Measurements from ENCODE around the gene BLTP3B.
"Not testable (repeated sequence)": the region's sequence is repeated elsewhere in the genome, so short reads cannot be mapped to it uniquely, and the experiment has no call there.

The BLTP3B gene

GRCh38 chr12:100185361-100185894 is 42.8 kb upstream of the BLTP3B start:
- peaks cover 2% of the 10 kb centered on the region; the same call in 1 of the 2 replicates for H3K79me2 ChIP-seq (ENCODE audit: insufficient read depth, low read length)
- no peaks in the 10 kb centered on the region for H3K4me1 ChIP-seq (ENCODE audit: insufficient read depth, low read length)
- ATAC-seq (ENCODE audit: insufficient read depth, low read depth) (no peak), DNase-seq (no peak)
- H3K27ac ChIP-seq (ENCODE audit: low read length) = no peak overlapping the region
- no peak overlapping the region for H2AFZ ChIP-seq (ENCODE audit: low read depth, low read length)
- H3K4me2 ChIP-seq (ENCODE audit: insufficient read depth, low read length) = no peak overlapping the region
- H3K4me3 ChIP-seq (ENCODE audit: low read depth in 1 of 2, low read length in 2 of 2) = no peak overlapping the region
- TF ChIP-seq EZH2 (IDR thresholded peaks at IDR 0.05; ENCODE audit: borderline replicate concordance, low read depth, low read length, severe bottlenecking) (no peak), CTCF (IDR thresholded peaks at IDR 0.05; ENCODE audit: borderline replicate concordance, extremely low read depth, low read length, poor library complexity, severe bottlenecking) (no peak)
- no peak overlapping the region for H3K9ac ChIP-seq (ENCODE audit: low read depth, low read length)
- H4K20me1 ChIP-seq (ENCODE audit: insufficient read depth, low read length) = peaks cover 5% of the 10 kb centered on the region; the same call in 1 of the 2 replicates
- H3K27me3 ChIP-seq (ENCODE audit: insufficient read depth, low read length, poor library complexity) = no peaks in the 10 kb centered on the region
- peaks cover 19% of the 10 kb centered on the region for H3K36me3 ChIP-seq (ENCODE audit: insufficient read depth, low read length)
- H3K9me3 ChIP-seq (ENCODE audit: insufficient read depth, low read length, severe bottlenecking) = no peaks in the 10 kb centered on the region

GRCh38 chr12:100184549-100185145 is 42.0 kb upstream of the BLTP3B start:
- DNase-seq (no peak), ATAC-seq (ENCODE audit: insufficient read depth, low read depth) (no peak)
- TF ChIP-seq CTCF (IDR thresholded peaks at IDR 0.05; ENCODE audit: borderline replicate concordance, extremely low read depth, low read length, poor library complexity, severe bottlenecking) (no peak), EZH2 (IDR thresholded peaks at IDR 0.05; ENCODE audit: borderline replicate concordance, low read depth, low read length, severe bottlenecking) (no peak)
- H3K27me3 ChIP-seq (ENCODE audit: insufficient read depth, low read length, poor library complexity) = no peaks in the 10 kb centered on the region
- peaks cover 5% of the 10 kb centered on the region; the same call in 1 of the 2 replicates for H4K20me1 ChIP-seq (ENCODE audit: insufficient read depth, low read length)
- H3K9ac ChIP-seq (ENCODE audit: low read depth, low read length) = no peak overlapping the region
- H3K4me1 ChIP-seq (ENCODE audit: insufficient read depth, low read length) = no peaks in the 10 kb centered on the region
- H3K9me3 ChIP-seq (ENCODE audit: insufficient read depth, low read length, severe bottlenecking) = no peaks in the 10 kb centered on the region
- no peak overlapping the region for H2AFZ ChIP-seq (ENCODE audit: low read depth, low read length)
- no peak overlapping the region for H3K27ac ChIP-seq (ENCODE audit: low read length)
- H3K4me3 ChIP-seq (ENCODE audit: low read depth in 1 of 2, low read length in 2 of 2) = no peak overlapping the region
- no peak overlapping the region for H3K4me2 ChIP-seq (ENCODE audit: insufficient read depth, low read length)
- no peaks in the 10 kb centered on the region for H3K79me2 ChIP-seq (ENCODE audit: insufficient read depth, low read length)
- peaks cover 15% of the 10 kb centered on the region for H3K36me3 ChIP-seq (ENCODE audit: insufficient read depth, low read length)

- Histone ChIP-seq H3K27me3 (ENCODE audit: insufficient read depth, low read length, poor library complexity) (no peaks in the 10 kb centered on the region), H3K9me3 (ENCODE audit: insufficient read depth, low read length, severe bottlenecking) (no peaks in the 10 kb centered on the region), H4K20me1 (ENCODE audit: insufficient read depth, low read length) (no peaks in the 10 kb centered on the region), H3K79me2 (ENCODE audit: insufficient read depth, low read length) (no peaks in the 10 kb centered on the region), H3K36me3 (ENCODE audit: insufficient read depth, low read length) (peaks cover 5% of the 10 kb centered on the region; the same call in 1 of the 2 replicates), H3K4me2 (ENCODE audit: insufficient read depth, low read length) (no peak overlapping the region), H3K27ac (ENCODE audit: low read length) (no peak overlapping the region), H3K4me1 (ENCODE audit: insufficient read depth, low read length) (no peaks in the 10 kb centered on the region), H3K9ac (ENCODE audit: low read depth, low read length) (no peak overlapping the region), H2AFZ (ENCODE audit: low read depth, low read length) (no peak overlapping the region), H3K4me3 (ENCODE audit: low read depth in 1 of 2, low read length in 2 of 2) (no peak overlapping the region)
- DNase-seq = no peak
- TF ChIP-seq CTCF (IDR thresholded peaks at IDR 0.05; ENCODE audit: borderline replicate concordance, extremely low read depth, low read length, poor library complexity, severe bottlenecking) = no peak
- TF ChIP-seq EZH2 (IDR thresholded peaks at IDR 0.05; ENCODE audit: borderline replicate concordance, low read depth, low read length, severe bottlenecking) = no peak
- ATAC-seq (ENCODE audit: insufficient read depth, low read depth) = no peak
Measured at GRCh38 chr12:100179252-100179651, 36.6 kb upstream of the BLTP3B start.

GRCh38 chr12:100176493-100176892 is 33.8 kb upstream of the BLTP3B start:
- not testable (repeated sequence) for H3K27ac ChIP-seq (ENCODE audit: low read length); DNase-seq; ATAC-seq (ENCODE audit: insufficient read depth, low read depth); H3K4me1 ChIP-seq (ENCODE audit: insufficient read depth, low read length); H4K20me1 ChIP-seq (ENCODE audit: insufficient read depth, low read length); H3K9me3 ChIP-seq (ENCODE audit: insufficient read depth, low read length, severe bottlenecking); H3K4me3 ChIP-seq (ENCODE audit: low read depth in 1 of 2, low read length in 2 of 2); H3K4me2 ChIP-seq (ENCODE audit: insufficient read depth, low read length); H3K9ac ChIP-seq (ENCODE audit: low read depth, low read length); H3K79me2 ChIP-seq (ENCODE audit: insufficient read depth, low read length); H2AFZ ChIP-seq (ENCODE audit: low read depth, low read length); H3K27me3 ChIP-seq (ENCODE audit: insufficient read depth, low read length, poor library complexity)
- H3K36me3 ChIP-seq (ENCODE audit: insufficient read depth, low read length) = peaks cover 14% of the 10 kb centered on the region
